Body of pancreas (tissue), 4 donors: ENCODE data around the gene KRT3. TPM values are rescaled to one million over a fixed set of nuclear protein-coding genes. Genes with fewer than 3 reads are reported as not detected.

Source experiments
- ATAC-seq: fragments of 150-250 bp; one replicate; pipeline ENCODE4 v1.9.1; 2016
- DNase-seq, 4 donors: peaks; one replicate each; pipeline ENCODE4 v3.0.0-alpha.2; 2019
- H3K27ac ChIP-seq, 4 donors: fragments of 200-600 bp; sonication (generic); 1 replicate in 3 of 4; 2 replicates in 1 of 4; pipeline versions ENCODE4 v1.5.1 to v1.6.1; 2016 to 2019; ENCODE audit warnings: mild to moderate bottlenecking in 1 of 4, mixed read lengths in 1 of 4, moderate library complexity in 1 of 4
- H3K27me3 ChIP-seq, 2 donors: fragments of 200-600 bp; sonication (generic); one replicate each; pipeline ENCODE4 v1.6.0; 2016; ENCODE audit warnings: mild to moderate bottlenecking in 1 of 2
- H3K36me3 ChIP-seq, 2 donors: fragments of 200-600 bp; sonication (generic); replicated peaks in 1 of 2; 2 replicates each; pipeline ENCODE4 v1.5.1; 2016; ENCODE audit warnings: low read depth in 2 of 2; ENCODE audit not compliant: insufficient read depth in 1 of 2
- H3K4me1 ChIP-seq: fragments of 200-600 bp; sonication (generic); one replicate; pipeline ENCODE4 v1.6.0; 2016
- H3K4me3 ChIP-seq, 2 donors: fragments of 200-600 bp; sonication (generic); 1 replicate in 1 of 2; 2 replicates in 1 of 2; pipeline ENCODE4 v1.5.1; 2016 to 2019
- H3K9me3 ChIP-seq, 3 donors: fragments of 200-600 bp; sonication (generic); 1 replicate in 2 of 3; 2 replicates in 1 of 3; pipeline ENCODE4 v1.5.1; 2016
- POLR2A ChIP-seq, 3 donors: fragments of 450-650 bp; IDR thresholded peaks; one replicate each; pipeline ENCODE4 v1.6.1; 2016; ENCODE audit warnings: antibody characterized with exemption in 3 of 3, mild to moderate bottlenecking in 2 of 3
- WGBS, 2 donors: methylation state at CpG; one replicate each; pipeline ENCODE4 v1.1.5; 2017; 5-methylcytosine and 5-hydroxymethylcytosine counted together
- intact Hi-C: fragments of 100-400 bp; cut with DNase I; formaldehyde crosslinking; loops from one replicate; pipeline ENCODE4 v1.15.1; 2023
- total RNA-seq, 2 donors: library from RNA; depleted of rRNA; stranded (reverse); fragments of >200 nt; gene quantifications; one replicate each; pipeline ENCODE4 v1.1.0, GENCODE V29; 2016
- TF ChIP-seq, protein P1 (sequence below), 7 experiments: fragments of 450-650 bp in 4 of 7; fragments of 200-600 bp in 3 of 7; sonication (generic) in 3 of 7; IDR thresholded peaks; one replicate each; pipeline ENCODE4 v1.5.1; 2016 to 2019; ENCODE audit warnings: antibody characterized with exemption in 7 of 7

Gene KRT3
- total RNA-seq, 2 donors from 2014 or later = not detected

DNA sequence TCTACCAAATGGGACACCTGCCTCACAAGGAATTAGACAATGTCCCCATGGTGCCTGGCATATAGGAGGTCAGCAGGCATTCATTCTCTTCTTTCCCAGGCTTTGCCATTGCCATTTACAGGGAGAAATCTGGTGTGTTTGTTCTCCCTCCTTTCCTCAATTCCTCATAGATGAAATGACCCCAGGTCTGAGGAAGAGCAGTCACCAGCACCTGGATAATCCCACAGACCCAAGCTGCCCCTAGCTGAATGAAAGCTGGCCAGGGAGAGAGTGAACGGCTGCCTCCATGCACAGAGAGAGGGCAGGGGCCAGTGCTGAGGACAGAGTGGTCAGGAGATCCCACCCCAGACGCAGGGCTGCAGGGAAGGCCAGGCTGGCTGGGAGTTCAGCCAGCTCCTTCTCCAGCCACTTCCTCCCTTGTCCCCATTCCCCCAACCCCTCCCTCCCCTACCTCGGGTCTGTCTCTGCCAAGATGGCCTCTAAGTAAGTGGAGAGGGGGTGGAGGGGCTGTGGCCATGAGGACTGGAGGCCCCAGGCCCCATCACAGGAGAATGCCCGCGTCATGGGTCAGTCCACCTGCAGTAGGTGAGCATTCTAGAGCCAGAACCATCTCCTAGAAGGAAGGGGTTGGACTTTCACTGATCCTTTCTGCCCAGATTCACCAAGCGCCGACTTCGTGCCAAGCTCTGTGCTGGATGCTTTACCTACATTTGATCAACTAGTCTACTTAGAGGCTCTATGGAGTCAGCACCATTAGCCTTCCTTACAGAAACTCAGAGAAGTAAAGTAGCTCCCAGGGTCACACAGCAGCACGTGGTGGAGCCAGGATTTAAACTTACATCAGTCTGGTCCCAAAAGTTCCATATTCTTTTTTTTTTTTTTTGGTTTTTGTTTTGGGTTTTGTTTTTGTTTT lies 20.0 kb upstream of the KRT3 start:
- Histone ChIP-seq H3K27ac (no peak overlapping the region), H3K4me3 (no peak overlapping the region), H3K27me3 (no peaks in the 10 kb centered on the region), H3K4me1 (peaks cover 9% of the 10 kb centered on the region), H3K36me3 (no peaks in the 10 kb centered on the region), H3K9me3 (no peaks in the 10 kb centered on the region)
- DNase-seq (no peak), ATAC-seq (no peak)
- 72 to 78% methylated on average over 9 of the region's 9 CpGs for WGBS, 2 donors
- TF ChIP-seq, protein P1, sequence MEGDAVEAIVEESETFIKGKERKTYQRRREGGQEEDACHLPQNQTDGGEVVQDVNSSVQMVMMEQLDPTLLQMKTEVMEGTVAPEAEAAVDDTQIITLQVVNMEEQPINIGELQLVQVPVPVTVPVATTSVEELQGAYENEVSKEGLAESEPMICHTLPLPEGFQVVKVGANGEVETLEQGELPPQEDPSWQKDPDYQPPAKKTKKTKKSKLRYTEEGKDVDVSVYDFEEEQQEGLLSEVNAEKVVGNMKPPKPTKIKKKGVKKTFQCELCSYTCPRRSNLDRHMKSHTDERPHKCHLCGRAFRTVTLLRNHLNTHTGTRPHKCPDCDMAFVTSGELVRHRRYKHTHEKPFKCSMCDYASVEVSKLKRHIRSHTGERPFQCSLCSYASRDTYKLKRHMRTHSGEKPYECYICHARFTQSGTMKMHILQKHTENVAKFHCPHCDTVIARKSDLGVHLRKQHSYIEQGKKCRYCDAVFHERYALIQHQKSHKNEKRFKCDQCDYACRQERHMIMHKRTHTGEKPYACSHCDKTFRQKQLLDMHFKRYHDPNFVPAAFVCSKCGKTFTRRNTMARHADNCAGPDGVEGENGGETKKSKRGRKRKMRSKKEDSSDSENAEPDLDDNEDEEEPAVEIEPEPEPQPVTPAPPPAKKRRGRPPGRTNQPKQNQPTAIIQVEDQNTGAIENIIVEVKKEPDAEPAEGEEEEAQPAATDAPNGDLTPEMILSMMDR (IDR thresholded peaks at IDR 0.05) = no peak
- no peak for TF ChIP-seq POLR2A (IDR thresholded peaks at IDR 0.05)
- intact Hi-C loops = no loop called here

DNA sequence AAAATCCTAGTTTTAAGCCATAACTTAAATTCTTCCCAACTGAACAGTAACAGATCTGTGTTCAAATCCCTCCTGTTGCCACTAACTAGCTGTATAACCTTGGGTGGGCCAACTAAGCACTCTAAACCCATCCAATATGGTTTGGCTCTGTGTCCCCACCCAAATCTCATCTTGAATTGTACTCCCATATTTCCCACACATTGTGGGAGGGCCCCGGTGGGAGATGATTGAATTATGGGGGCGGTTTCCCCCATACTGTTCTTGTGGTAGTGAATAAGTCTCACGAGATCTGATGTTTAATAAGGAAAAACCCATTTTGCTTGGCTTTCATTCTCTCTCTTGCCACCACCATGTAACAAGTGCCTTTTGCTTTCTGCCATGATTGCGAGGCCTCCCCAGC lies 19.2 kb upstream of the KRT3 start:
- no peak overlapping the region for H3K4me3 ChIP-seq
- 94% methylated on average over 4 of the region's 4 CpGs for WGBS, 2 donors
- H3K27me3 ChIP-seq = no peaks in the 10 kb centered on the region
- no peak overlapping the region for H3K27ac ChIP-seq
- TF ChIP-seq, protein P1 (IDR thresholded peaks at IDR 0.05) = no peak
- no peak for TF ChIP-seq POLR2A (IDR thresholded peaks at IDR 0.05)
- intact Hi-C loops = no loop called here
- no peak for DNase-seq
- no peak for ATAC-seq
- no peaks in the 10 kb centered on the region for H3K9me3 ChIP-seq
- H3K4me1 ChIP-seq = peaks cover 9% of the 10 kb centered on the region
- H3K36me3 ChIP-seq = no peaks in the 10 kb centered on the region

- Histone ChIP-seq H3K27ac (no peak overlapping the region), H3K27me3 (no peaks in the 10 kb centered on the region), H3K4me3 (no peak overlapping the region), H3K36me3 (no peaks in the 10 kb centered on the region), H3K9me3 (no peaks in the 10 kb centered on the region), H3K4me1 (peaks cover 9% of the 10 kb centered on the region)
- TF ChIP-seq, protein P1 (IDR thresholded peaks at IDR 0.05) = no peak
- TF ChIP-seq POLR2A (IDR thresholded peaks at IDR 0.05) = no peak
- ATAC-seq (no peak), DNase-seq (no peak)
- intact Hi-C loops = no loop called here
- 65 to 82% methylated on average over 4 of the region's 4 CpGs for WGBS, 2 donors
Observed at GRCh38 chr12:52814710-52815155, 18.8 kb upstream of the KRT3 start.

- 42 to 57% methylated on average over 4 to 15 of the region's 15 CpGs for WGBS, 2 donors
- intact Hi-C loops = no loop called here
- DNase-seq = no peak
- H3K4me3 ChIP-seq = no peak within 1 kb of the TSS
- no peaks in the 10 kb centered on the region for H3K27me3 ChIP-seq
- H3K36me3 ChIP-seq = no peaks in the 10 kb centered on the region
- peak; percentile 58 for ATAC-seq
- H3K9me3 ChIP-seq = no peaks in the 10 kb centered on the region
- H3K27ac ChIP-seq = no peak within 1 kb of the TSS
- peaks cover 9% of the 10 kb centered on the region for H3K4me1 ChIP-seq
- TF ChIP-seq, protein P1 (IDR thresholded peaks at IDR 0.05) = no peak
- TF ChIP-seq POLR2A (IDR thresholded peaks at IDR 0.05) = no peak
Observed at GRCh38 chr12:52813885-52814709, 18.2 kb upstream of the KRT3 start, which contains the start of gene KRT4. Gene KRT4, minus strand, starts transcription at chr12:52814116. Its CDS starts 58 bp downstream, at chr12:52814058.
